Lower leg skin (tissue), 4 donors: ENCODE results near the gene UPK3A. TPM values are rescaled to one million over a fixed set of nuclear protein-coding genes. Genes with fewer than 3 reads are reported as not detected.
A peak's percentile ranks its signal among the peaks of the same experiment; 100 is the strongest.

Experiments used
- DNase-seq, 2 donors: peaks; one replicate each; pipeline ENCODE4 v3.0.0-alpha.2; 2019; ENCODE audit warnings: low spot score in 2 of 2
- H3K4me3 ChIP-seq: fragments of 200-600 bp; sonication (generic); 2 replicates; pipeline ENCODE4 v1.5.1; 2017; ENCODE audit warnings: mild to moderate bottlenecking, low read depth; ENCODE audit not compliant: poor library complexity, severe bottlenecking
- POLR2A ChIP-seq, 2 donors: fragments of 450-650 bp; IDR thresholded peaks; one replicate each; pipeline ENCODE4 v1.6.1; 2016 to 2017; ENCODE audit warnings: antibody characterized with exemption in 2 of 2, mild to moderate bottlenecking in 1 of 2, moderate library complexity in 1 of 2
- WGBS, 2 donors: methylation state at CpG; one replicate each; pipeline ENCODE4 v1.1.5; 2018; 5-methylcytosine and 5-hydroxymethylcytosine counted together
- intact Hi-C: fragments of 100-400 bp; cut with DNase I; formaldehyde crosslinking; loops from one replicate; pipeline ENCODE4 v1.15.0; 2023; ENCODE audit warnings: low total_unique reads
- total RNA-seq, 4 donors: library from RNA; depleted of rRNA; stranded (reverse); fragments of >200 nt; gene quantifications; one replicate each; pipeline ENCODE4 v1.1.0, GENCODE V29; 2016
- TF ChIP-seq, protein P1 (sequence below), 3 donors: fragments of 450-650 bp; IDR thresholded peaks; one replicate each; pipeline ENCODE4 v1.5.1; 2016; ENCODE audit warnings: antibody characterized with exemption in 3 of 3, mild to moderate bottlenecking in 3 of 3, moderate library complexity in 2 of 3

The UPK3A gene
- total RNA-seq, 4 donors from 2014 or later = 0.49 TPM; not detected in 3

DNA sequence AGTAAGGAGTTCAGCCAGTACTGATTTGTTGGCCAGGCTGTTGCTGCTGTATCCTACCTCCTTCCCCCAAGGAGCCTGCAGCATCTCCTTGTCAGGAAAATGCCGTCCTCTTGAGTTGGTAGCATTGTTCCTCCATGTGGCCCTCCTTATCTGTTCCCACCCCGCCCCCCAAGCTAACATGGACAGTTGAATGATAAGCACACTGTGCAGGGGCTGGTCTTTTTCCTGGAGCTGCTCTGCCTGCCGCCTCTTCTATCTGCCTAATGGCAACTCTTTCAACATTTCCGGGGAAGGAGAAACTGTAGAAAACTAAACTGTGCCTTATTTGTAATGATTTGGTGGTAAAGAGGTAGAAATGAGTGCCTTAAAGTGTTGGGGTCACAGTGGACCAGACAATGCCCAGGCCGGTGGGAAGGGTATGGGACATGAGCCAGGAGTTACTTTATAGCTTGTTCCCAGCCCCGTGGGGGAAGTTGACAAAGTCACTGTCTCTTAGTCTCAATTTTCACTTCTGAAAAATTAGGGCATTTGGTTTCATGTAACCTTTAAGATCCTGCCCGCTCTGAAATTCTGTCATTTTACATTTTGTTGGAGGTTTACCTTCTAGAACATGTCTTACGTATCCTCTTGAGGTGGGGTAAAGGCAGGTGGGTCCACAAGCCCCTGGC, 29.4 kb downstream of the UPK3A start:
- WGBS, 2 donors = 74 to 79% methylated on average over 8 of the region's 8 CpGs
- DNase-seq = no peak
- H3K4me3 ChIP-seq = no peak overlapping the region
- intact Hi-C loops = no loop called here
- TF ChIP-seq POLR2A (IDR thresholded peaks at IDR 0.05) = no peak
- TF ChIP-seq, protein P1, sequence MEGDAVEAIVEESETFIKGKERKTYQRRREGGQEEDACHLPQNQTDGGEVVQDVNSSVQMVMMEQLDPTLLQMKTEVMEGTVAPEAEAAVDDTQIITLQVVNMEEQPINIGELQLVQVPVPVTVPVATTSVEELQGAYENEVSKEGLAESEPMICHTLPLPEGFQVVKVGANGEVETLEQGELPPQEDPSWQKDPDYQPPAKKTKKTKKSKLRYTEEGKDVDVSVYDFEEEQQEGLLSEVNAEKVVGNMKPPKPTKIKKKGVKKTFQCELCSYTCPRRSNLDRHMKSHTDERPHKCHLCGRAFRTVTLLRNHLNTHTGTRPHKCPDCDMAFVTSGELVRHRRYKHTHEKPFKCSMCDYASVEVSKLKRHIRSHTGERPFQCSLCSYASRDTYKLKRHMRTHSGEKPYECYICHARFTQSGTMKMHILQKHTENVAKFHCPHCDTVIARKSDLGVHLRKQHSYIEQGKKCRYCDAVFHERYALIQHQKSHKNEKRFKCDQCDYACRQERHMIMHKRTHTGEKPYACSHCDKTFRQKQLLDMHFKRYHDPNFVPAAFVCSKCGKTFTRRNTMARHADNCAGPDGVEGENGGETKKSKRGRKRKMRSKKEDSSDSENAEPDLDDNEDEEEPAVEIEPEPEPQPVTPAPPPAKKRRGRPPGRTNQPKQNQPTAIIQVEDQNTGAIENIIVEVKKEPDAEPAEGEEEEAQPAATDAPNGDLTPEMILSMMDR (IDR thresholded peaks at IDR 0.05) = no peak

DNA sequence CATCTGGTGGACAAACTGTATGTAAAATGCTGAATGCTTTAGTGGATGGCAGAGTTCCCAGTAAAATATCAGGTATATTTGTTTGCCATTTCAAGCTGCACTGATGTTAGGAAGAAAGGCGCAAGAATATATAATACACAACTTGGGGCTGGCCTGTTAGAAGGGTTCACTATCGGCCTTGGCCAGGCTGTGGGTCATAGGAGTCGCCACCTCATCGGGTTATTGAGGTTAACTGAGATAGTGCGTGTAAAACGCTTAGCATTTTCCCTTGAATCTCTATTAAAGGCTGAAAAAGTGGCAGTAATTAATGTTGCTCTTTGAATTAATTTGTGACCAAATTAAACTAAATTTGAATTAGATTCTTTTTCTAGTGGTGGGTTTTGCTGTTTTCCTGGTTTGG, 30.0 kb downstream of the UPK3A start:
- intact Hi-C loops = no loop called here
- WGBS, 2 donors = 92% methylated on average over 6 of the region's 6 CpGs

DNA sequence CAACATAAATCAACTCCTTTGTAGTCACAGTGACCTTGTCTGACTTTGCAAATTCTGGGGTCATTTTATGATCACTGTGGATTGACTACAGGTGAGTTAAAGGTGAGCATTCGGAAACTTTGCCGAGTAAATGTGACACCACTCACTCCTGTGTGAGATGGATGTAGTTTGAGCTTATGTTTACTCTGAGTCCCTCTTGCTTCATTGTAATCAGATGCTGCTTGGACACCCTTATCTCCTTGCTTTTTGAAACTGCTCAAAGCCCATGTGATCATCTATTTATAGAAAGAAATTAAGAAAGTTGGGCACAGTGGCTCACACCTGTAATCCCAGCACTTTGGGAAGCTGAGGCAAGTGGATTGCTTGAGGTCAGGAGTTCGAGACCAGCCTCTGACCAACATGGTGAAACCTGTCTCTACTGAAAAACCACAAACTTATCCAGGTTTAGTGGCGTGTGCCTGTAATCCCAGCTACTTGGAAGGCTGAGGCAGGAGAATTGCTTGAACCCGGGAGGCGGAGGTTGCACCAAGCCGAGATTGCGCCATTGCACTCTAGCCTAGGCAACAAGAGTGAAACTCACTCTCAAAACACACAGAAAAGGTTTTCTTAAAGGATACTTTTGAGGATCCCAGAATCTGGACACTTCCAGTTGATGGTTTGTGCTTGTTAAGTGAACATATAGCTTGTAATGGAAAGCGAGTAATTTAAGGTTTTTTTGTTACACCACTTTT, 32.2 kb downstream of the UPK3A start:
- intact Hi-C loops = no loop called here
- no peak for DNase-seq
- no peak overlapping the region for H3K4me3 ChIP-seq
- TF ChIP-seq, protein P1 (IDR thresholded peaks at IDR 0.05) = no peak
- TF ChIP-seq POLR2A (IDR thresholded peaks at IDR 0.05) = no peak
- 77 to 83% methylated on average over 9 of the region's 9 CpGs for WGBS, 2 donors

More for the DNA sequence above, 30.0 kb downstream of the UPK3A start:
- TF ChIP-seq, protein P1 (IDR thresholded peaks at IDR 0.05) = no peak
- no peak for TF ChIP-seq POLR2A (IDR thresholded peaks at IDR 0.05)
- H3K4me3 ChIP-seq = no peak overlapping the region
- no peak for DNase-seq

DNA sequence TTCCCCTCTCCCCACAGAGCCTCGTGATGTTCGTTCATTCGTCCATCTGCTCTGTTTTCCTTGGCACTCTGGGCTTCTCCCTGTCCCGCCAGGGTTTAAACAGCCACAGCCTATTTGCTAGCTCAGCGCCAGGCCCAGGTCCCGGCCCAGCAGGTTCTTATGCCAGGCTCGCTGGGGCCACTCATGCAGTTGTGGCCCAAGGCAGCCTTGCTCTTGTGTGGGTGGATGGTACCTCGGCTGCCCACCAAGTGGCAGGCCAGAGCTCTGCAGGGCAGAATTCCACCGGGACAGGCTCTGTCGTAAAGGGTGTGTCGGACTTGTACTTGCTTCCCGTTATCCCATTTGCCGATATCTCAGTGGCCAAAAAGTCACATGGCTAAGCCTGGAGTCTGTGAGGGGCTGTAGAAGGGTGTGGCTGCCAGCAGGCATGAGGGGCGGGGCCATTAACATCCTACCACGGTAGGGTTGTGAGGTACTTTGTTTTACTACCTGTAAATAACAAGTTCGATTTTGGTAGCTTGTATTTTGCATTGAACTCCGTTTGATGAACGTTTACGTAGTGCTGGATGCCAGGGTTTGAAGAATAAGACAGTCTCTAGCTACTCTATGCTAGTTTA, 32.9 kb downstream of the UPK3A start:
- TF ChIP-seq, protein P1 (IDR thresholded peaks at IDR 0.05) = no peak
- no peak for TF ChIP-seq POLR2A (IDR thresholded peaks at IDR 0.05)
- intact Hi-C loops = no loop called here
- WGBS, 2 donors = 17 to 18% methylated on average over 19 of the region's 19 CpGs
- DNase-seq = peak; percentile 63 to 90
- no peak overlapping the region for H3K4me3 ChIP-seq

DNA sequence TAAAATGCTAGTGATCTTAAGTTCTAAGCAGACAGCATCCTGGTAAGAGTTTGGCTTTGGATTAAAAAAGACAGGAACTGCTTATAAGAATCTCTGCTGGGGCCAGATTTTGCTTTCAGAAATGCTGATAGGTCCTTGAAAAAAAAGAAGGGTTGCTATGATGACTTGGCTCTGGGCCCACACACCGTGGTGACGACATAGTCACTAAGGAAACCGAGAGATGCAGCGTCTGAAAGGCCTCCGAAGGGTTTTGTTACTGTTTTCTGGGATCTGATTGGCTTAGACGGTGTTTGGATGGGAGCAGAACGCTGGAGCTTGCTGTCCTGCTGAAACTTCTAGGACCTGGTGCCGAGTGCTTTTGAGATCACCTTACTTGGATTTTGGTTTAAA, 33.4 kb downstream of the UPK3A start:
- no peak overlapping the region for H3K4me3 ChIP-seq
- TF ChIP-seq, protein P1 (IDR thresholded peaks at IDR 0.05) = no peak
- no peak for TF ChIP-seq POLR2A (IDR thresholded peaks at IDR 0.05)
- intact Hi-C loops = no loop called here
- 14 to 18% methylated on average over 8 of the region's 8 CpGs for WGBS, 2 donors
- peak; percentile 66 to 94 for DNase-seq
